Lower leg skin (tissue), 3 donors: ENCODE measurements around the gene KIDINS220.

ENCODE experiments used
- CTCF ChIP-seq, 3 donors: fragments of 450-650 bp; IDR thresholded peaks; one replicate each; pipeline ENCODE4 v1.5.1; 2016; ENCODE audit warnings: antibody characterized with exemption in 3 of 3, mild to moderate bottlenecking in 3 of 3, moderate library complexity in 2 of 3
- POLR2A ChIP-seq, 2 donors: fragments of 450-650 bp; IDR thresholded peaks; one replicate each; pipeline ENCODE4 v1.6.1; 2016 to 2017; ENCODE audit warnings: antibody characterized with exemption in 2 of 2, mild to moderate bottlenecking in 1 of 2, moderate library complexity in 1 of 2

DNA sequence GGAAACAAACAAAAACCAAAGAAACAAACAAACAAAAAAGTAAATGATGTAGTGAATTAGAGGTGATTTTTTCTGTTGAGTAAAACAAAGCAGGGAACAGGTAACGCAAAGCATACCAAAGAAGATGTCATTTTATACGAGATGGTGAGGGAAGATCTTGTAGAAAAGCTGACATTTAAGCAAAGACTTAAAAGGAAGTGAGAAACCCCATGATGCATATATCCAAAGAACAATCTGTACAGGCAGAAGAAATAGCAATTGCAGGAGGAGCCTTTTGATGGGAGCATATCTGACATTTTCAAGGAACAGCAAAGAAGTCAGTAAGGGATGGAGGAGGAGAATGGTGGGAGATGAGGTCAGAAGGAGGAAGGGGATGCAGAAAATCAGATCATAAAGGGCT is 63.0 kb downstream of the KIDINS220 start:
- TF ChIP-seq CTCF (IDR thresholded peaks at IDR 0.05) (no peak), POLR2A (IDR thresholded peaks at IDR 0.05) (no peak)
